Activated CD8-positive, alpha-beta T cell treated with anti-CD3 and anti-CD28 coated beads, Interleukin-2, amount 10 ng/mL, durations not matched to agents 7 days and 5 days (primary cell): ENCODE measurements around the gene DHX8. TPM values are rescaled to one million over a fixed set of nuclear protein-coding genes. Genes with fewer than 3 reads are reported as not detected.

ENCODE experiments used
- ATAC-seq: fragments of 150-1000 bp; cut with Tn5 transposase; one replicate; pipeline ENCODE4 v1.10.0; 2021; ENCODE audit warnings: moderate library complexity
- CTCF ChIA-PET: fragments of 350-600 bp; sonication (Branson Sonifier 250); formaldehyde crosslinking; loops from one replicate; lab custom pipeline; 2021; ENCODE audit warnings: antibody characterized with exemption; lab: Charles Lee
- POLR2A ChIA-PET: fragments of 350-600 bp; sonication (Branson Sonifier 250); formaldehyde crosslinking; loops from one replicate; lab custom pipeline; 2021; ENCODE audit warnings: antibody characterized with exemption; lab: Charles Lee
- DNase-seq: peaks from one replicate; pipeline ENCODE4 v3.0.0-alpha.2; 2020
- H3K27ac Mint-ChIP-seq: one replicate; pipeline ENCODE4 v1.8.0; 2021; ENCODE audit warnings: mild to moderate bottlenecking, mixed read lengths
- H3K27me3 Mint-ChIP-seq: one replicate; pipeline ENCODE4 v1.8.0; 2021; ENCODE audit warnings: low read depth, mixed read lengths
- H3K36me3 Mint-ChIP-seq: one replicate; pipeline ENCODE4 v1.8.0; 2021; ENCODE audit warnings: low read depth, mixed read lengths
- H3K4me1 Mint-ChIP-seq: one replicate; pipeline ENCODE4 v1.8.0; 2021; ENCODE audit warnings: low read depth, mixed read lengths
- H3K4me3 Mint-ChIP-seq: one replicate; pipeline ENCODE4 v1.8.0; 2021; ENCODE audit warnings: mild to moderate bottlenecking, mixed read lengths
- H3K9me3 Mint-ChIP-seq: one replicate; pipeline ENCODE4 v1.8.0; 2022; ENCODE audit warnings: mixed read lengths; ENCODE audit not compliant: insufficient read depth
- total RNA-seq, 2 experiments: library from RNA; stranded (reverse); gene quantifications; one replicate each; pipeline ENCODE4 v1.2.3, GENCODE V29; 2021

Gene DHX8
- total RNA-seq, 2 experiments from 2014 or later: 52.7 to 56.4 TPM

- ATAC-seq (no peak), DNase-seq (no peak)
- no peak overlapping the region for H3K27ac Mint-ChIP-seq
- ChIA-PET CTCF (interaction anchor here (0.7 kb wide), 1 partner anchor 176 kb away, joined by 3 read pairs; no protein-coding TSS in a partner anchor), POLR2A (no interaction called here)
- no peaks in the 10 kb centered on the region for H3K36me3 Mint-ChIP-seq
- no peak overlapping the region for H3K4me3 Mint-ChIP-seq
- H3K9me3 Mint-ChIP-seq: no peaks in the 10 kb centered on the region
- H3K4me1 Mint-ChIP-seq: peaks cover 5% of the 10 kb centered on the region
- H3K27me3 Mint-ChIP-seq: peaks cover 12% of the 10 kb centered on the region
Measured at GRCh38 chr17:43568506-43569082, 84.8 kb downstream of the DHX8 start.

- POLR2A ChIA-PET: no interaction called here
- ATAC-seq (no peak), DNase-seq (no peak)
Measured at GRCh38 chr17:43570518-43570928, 86.7 kb downstream of the DHX8 start.

GRCh38 chr17:43572368-43572980 lies 88.7 kb downstream of the DHX8 start:
- H3K4me3 Mint-ChIP-seq: no peak overlapping the region
- ChIA-PET CTCF (interaction anchor here (11.5 kb wide), 1 partner anchor 97 kb away, joined by 243 read pairs; no protein-coding TSS in a partner anchor), POLR2A (no interaction called here)
- DNase-seq (no peak), ATAC-seq (no peak)
- peaks cover 5% of the 10 kb centered on the region for H3K4me1 Mint-ChIP-seq
- no peaks in the 10 kb centered on the region for H3K36me3 Mint-ChIP-seq
- no peaks in the 10 kb centered on the region for H3K9me3 Mint-ChIP-seq
- H3K27ac Mint-ChIP-seq: no peak overlapping the region
- peaks cover 7% of the 10 kb centered on the region for H3K27me3 Mint-ChIP-seq

More at GRCh38 chr17:43570518-43570928, 86.7 kb downstream of the DHX8 start:
- CTCF ChIA-PET: interaction anchor here (1.2 to 11.5 kb wide), 2 partner anchors 99 to 123 kb away, joined by 4 to 243 read pairs; no protein-coding TSS in a partner anchor
- no peaks in the 10 kb centered on the region for H3K9me3 Mint-ChIP-seq
- H3K27me3 Mint-ChIP-seq: peaks cover 7% of the 10 kb centered on the region
- no peaks in the 10 kb centered on the region for H3K36me3 Mint-ChIP-seq
- H3K4me1 Mint-ChIP-seq: peaks cover 5% of the 10 kb centered on the region
- H3K27ac Mint-ChIP-seq: no peak overlapping the region
- H3K4me3 Mint-ChIP-seq: no peak overlapping the region

- DNase-seq (no peak), ATAC-seq (no peak)
- Mint-ChIP-seq H3K9me3 (no peaks in the 10 kb centered on the region), H3K4me1 (peaks cover 12% of the 10 kb centered on the region), H3K27ac (no peak overlapping the region), H3K27me3 (peaks cover 4% of the 10 kb centered on the region), H3K36me3 (no peaks in the 10 kb centered on the region), H3K4me3 (no peak overlapping the region)
- CTCF ChIA-PET: interaction anchor here (0.8 to 11.5 kb wide), 8 partner anchors 11 to 272 kb away, joined by 3 to 243 read pairs (median 5); partner anchors contain the start of gene SOST
- POLR2A ChIA-PET: no interaction called here
Measured at GRCh38 chr17:43573579-43574321, 90.0 kb downstream of the DHX8 start.

GRCh38 chr17:43574348-43574747 lies 90.6 kb downstream of the DHX8 start:
- DNase-seq (no peak), ATAC-seq (no peak)
- Mint-ChIP-seq H3K9me3 (no peaks in the 10 kb centered on the region), H3K4me3 (no peak overlapping the region), H3K4me1 (peaks cover 18% of the 10 kb centered on the region), H3K36me3 (no peaks in the 10 kb centered on the region), H3K27ac (no peak overlapping the region), H3K27me3 (peaks cover 4% of the 10 kb centered on the region)
- POLR2A ChIA-PET: no interaction called here
- CTCF ChIA-PET: interaction anchor here (0.8 to 11.5 kb wide), 8 partner anchors 12 to 272 kb away, joined by 3 to 243 read pairs (median 5); partner anchors contain the start of gene SOST

- Mint-ChIP-seq H3K9me3 (no peaks in the 10 kb centered on the region), H3K4me3 (no peak overlapping the region), H3K27me3 (peaks cover 4% of the 10 kb centered on the region), H3K36me3 (no peaks in the 10 kb centered on the region), H3K4me1 (peaks cover 23% of the 10 kb centered on the region), H3K27ac (no peak overlapping the region)
- ChIA-PET CTCF (interaction anchor here (0.6 to 11.5 kb wide), 9 partner anchors 66 to 271 kb away, joined by 3 to 243 read pairs (median 5); partner anchors contain the start of gene SOST), POLR2A (no interaction called here)
- DNase-seq: no peak
- no peak for ATAC-seq
Measured at GRCh38 chr17:43574896-43575525, 91.2 kb downstream of the DHX8 start.

Other genes with a start within 250 kb of the DHX8 start
- 1,000 to 10,000 TPM; 4,963 to 6,708 TPM for gene RNU2-1, start 250.0 kb upstream of the DHX8 start, total RNA-seq
- 1 to 10 TPM; 2.9 to 4.2 TPM for gene ARL4D, start 85.0 kb upstream of the DHX8 start, total RNA-seq
- gene ETV4, start 62.4 kb downstream of the DHX8 start, total RNA-seq: 1 to 10 TPM; 2.7 to 3.9 TPM
- gene MEOX1, start 177.9 kb downstream of the DHX8 start, total RNA-seq: 1 to 10 TPM; 5.4 to 6.9 TPM